Fibroblast of lung (primary cell): ENCODE measurements around the gene OGFOD2.

Experiments used
- CTCF ChIP-seq, 2 donors: IDR thresholded peaks in 1 of 2; conservative IDR thresholded peaks in 1 of 2; 1 replicate in 1 of 2; 2 replicates in 1 of 2; pipeline ENCODE4 v1.5.1; 2011 to 2012; ENCODE audit warnings: low read length in 2 of 2, control low read depth in 1 of 2, inconsistent platforms in 1 of 2, low read depth in 1 of 2, mild to moderate bottlenecking in 1 of 2
- EZH2 ChIP-seq: IDR thresholded peaks from 2 replicates; pipeline ENCODE4 v1.5.1; 2012; ENCODE audit warnings: low read length, control low read depth, mild to moderate bottlenecking; ENCODE audit errors: missing control alignments

GRCh38 chr12:122982477-122982815 lies 7.4 kb downstream of the OGFOD2 start:
- TF ChIP-seq CTCF (conservative IDR thresholded peaks at IDR 0.05 in 1 of 2, IDR thresholded peaks at IDR 0.05 in 1 of 2; ENCODE audit: low read depth in 1 of 2, low read length in 2 of 2) (no peak), EZH2 (no peak)
